Germinal center (tissue), 1 donor: ENCODE results near the gene SRD5A3.

Source experiments
- DNase-seq: peaks from one replicate; pipeline ENCODE4 v3.0.0; 2012; ENCODE audit warnings: mixed read lengths, low spot score

The SRD5A3 gene

DNA sequence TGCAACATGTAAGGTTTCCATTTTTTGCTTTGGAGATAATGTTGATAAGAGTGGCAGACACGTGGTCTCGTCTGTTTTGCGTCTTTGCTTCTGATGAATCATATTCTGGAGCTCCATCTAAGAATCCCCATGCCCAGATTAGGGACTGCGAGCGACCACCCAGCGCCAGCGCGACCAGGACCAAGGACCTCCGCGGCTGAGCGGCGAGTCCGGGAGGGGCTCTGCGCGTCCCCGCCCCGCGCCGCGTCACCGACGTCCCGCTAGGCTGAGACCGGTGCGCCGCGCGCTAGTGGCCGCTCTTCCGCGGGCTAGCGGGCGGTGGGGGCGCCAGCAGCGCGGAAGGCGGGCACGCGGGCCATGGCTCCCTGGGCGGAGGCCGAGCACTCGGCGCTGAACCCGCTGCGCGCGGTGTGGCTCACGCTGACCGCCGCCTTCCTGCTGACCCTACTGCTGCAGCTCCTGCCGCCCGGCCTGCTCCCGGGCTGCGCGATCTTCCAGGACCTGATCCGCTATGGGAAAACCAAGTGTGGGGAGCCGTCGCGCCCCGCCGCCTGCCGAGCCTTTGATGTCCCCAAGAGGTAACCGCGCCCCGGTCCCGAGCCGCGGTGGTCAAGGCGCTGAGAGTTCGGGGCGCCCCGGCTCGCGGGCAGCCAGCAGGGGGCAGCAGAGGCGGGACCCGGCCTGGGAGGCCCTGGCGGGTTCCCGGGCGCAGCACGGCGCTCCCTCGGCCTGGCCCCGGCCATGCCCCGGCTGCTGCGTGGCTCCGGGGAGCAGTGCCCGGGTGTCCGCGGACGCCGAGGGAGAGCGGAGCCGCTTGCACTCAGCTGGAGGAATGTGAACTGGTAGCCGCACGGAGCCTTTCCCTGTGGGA, at the start of gene SRD5A3:
TSS of gene SRD5A3 (plus strand) at position 263 of the 871 bp plus-strand sequence. CDS start at position 358, 95 bp downstream.
- DNase-seq, result peak; percentile 88

DNA sequence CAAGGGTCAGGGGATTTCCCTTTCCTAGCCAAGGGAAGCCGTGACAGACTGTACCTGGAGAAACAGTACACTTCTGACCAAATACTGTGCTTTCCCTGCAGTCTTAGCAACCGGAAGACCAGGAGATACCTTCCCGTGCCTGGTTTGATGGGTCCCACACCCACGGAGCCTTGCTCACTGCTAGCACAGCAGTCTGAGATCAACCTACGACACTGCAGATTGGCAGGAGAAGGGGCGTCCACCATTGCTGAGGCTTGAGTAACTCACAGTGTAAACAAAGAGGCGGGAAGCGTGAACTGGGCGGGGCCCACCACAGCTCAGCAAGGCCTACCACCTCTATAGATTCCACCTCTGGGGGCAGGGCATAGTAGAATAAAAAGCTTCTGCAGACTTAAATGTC, 48.7 kb upstream of the SRD5A3 start:
- DNase-seq, result no peak

DNA sequence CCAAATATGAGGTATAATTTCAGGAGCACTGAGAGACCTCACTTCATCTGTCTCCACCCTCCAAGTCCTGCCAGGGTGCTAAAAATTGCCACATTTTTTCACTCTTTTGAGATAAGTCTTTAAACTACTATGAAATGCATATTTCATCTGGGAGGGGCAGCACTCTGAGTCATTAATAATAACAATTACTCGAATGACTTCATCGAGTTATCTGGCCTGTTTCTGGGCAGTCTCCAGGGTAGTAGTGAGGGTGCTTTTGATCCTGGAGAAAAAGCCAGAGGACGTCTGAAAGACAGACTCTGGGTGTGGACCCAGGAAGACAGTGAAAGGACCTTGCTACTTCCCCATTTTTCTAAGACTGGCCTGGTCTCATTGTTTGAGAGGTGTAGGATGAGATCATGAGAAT, 42.3 kb upstream of the SRD5A3 start:
- DNase-seq, result no peak

DNA sequence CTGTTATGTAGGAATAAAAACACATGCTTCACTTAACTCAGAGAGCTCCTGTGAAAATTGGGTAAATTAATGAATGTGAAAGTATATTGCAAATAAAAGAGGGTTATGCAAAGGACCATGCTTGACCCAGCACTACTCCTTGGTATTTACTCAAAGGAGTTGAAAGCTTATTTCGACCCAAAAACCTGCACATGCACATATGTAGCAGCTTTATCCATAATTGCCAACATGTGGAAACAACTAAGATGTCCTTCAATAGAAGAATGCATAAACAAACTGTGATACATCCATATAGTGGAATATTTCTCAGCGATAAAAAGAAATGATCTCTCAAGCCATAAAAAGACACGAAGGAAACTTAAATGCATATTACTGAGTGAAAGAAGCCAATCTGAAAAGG, 41.7 kb upstream of the SRD5A3 start:
- DNase-seq, result no peak

DNA sequence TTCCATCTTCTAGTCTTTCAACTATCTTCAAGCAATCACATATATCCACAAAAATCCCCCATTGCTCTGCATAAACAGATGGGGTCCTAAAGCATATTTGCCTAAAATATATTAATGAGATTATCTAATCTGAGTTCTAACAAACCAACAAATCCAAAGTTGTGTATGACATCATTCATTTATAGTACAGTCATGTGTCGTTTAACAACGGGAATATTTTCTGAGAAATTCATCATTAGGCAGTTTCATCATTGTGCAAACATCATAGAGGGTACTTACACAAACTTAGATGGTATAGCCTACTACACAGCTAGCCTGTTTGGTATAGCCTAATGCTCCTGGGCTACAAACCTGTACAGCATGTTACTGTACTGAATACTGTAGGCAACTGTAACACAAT, 38.0 kb upstream of the SRD5A3 start:
- DNase-seq, result no peak

DNA sequence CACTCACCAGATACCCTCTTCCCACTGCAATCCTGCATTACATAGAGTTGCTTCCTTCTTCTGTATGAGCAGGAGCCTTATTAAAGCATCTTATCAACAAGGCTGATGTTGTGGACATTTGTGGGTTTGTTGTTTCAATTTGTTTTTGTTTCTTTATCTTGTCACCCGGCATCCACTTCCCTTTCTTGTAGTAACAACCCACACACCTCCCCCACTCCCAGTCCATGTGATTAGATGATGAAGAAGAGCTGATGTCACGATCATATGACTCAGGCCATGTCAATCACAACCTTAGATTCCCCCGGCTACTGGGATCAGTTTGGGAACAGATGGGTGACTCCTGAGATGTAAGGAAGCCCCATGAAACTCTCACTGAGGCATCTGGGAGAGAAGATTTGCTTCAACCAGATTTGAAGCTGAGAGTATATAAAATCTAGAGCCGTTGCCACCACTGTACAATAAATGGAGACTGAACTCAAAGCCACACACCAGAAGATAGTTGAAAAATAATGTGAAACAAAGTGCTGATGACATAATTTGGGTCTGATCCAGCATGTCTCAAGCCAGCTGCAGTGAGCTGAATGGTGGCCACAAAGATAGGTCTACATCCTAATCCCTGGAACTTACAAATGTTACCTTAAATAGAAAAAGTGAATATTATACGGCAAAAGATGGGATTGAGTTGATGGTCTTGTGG, 34.1 kb upstream of the SRD5A3 start:
- DNase-seq, result no peak

DNA sequence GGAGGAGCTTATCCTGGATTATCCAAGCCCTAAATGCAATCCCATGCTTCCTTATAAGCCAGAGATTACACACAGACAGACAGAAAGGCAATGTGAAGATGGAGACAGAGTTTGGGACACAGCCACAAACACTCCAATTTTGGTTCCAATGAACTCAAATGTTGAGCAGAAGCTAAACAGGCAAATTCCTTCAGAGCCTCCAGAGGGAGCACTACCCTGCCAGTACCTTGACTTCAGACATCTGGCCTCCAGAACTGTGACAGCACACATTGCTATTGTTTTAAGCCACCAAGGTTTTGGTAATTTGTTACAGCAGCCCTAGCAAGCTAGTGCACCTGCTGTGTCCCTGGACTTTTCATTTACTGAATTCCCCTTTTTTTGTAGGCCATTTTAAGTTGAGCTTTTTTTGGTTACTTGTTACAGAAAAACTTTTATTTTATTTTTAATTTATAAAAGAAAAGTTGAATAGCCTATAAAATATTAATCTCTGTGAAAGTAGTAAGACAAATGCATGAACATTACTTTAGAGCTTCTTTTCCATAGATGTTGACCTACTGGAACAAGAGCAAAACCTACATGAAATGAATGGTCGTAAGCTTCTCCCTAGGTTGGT, 33.4 kb upstream of the SRD5A3 start:
- DNase-seq, result no peak

DNA sequence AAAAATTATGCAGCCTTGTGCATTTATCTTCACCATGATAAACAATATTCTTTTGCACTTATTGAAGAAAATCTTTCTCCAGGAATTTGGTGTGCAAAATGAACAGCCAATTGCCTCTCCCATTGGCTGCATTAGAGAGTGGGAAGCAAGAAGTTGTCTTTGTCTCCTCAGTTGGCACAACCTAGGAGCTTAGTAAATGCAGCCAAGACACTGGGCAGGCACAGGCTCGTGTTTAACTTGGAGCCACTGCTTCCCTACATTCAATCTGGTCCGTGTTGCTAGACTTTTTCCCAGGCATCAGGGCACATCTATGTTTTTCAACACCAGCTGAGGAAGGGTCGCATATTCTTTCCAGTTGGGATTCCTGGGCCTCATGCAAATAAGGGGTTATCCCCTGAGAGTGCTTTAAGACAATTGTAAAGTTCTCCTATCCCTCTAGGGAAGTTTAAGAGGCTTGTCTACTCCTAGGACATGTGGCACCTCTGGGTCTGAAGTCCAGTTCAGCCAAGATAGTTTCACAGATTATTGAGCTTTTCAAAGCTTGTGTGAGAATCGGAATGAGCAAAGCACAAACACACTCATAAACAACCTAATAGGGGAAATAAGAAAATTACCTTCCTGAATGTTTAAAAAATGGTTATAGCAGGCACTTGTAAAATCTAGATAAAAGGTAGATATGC, 31.8 kb upstream of the SRD5A3 start:
- no peak for DNase-seq

DNA sequence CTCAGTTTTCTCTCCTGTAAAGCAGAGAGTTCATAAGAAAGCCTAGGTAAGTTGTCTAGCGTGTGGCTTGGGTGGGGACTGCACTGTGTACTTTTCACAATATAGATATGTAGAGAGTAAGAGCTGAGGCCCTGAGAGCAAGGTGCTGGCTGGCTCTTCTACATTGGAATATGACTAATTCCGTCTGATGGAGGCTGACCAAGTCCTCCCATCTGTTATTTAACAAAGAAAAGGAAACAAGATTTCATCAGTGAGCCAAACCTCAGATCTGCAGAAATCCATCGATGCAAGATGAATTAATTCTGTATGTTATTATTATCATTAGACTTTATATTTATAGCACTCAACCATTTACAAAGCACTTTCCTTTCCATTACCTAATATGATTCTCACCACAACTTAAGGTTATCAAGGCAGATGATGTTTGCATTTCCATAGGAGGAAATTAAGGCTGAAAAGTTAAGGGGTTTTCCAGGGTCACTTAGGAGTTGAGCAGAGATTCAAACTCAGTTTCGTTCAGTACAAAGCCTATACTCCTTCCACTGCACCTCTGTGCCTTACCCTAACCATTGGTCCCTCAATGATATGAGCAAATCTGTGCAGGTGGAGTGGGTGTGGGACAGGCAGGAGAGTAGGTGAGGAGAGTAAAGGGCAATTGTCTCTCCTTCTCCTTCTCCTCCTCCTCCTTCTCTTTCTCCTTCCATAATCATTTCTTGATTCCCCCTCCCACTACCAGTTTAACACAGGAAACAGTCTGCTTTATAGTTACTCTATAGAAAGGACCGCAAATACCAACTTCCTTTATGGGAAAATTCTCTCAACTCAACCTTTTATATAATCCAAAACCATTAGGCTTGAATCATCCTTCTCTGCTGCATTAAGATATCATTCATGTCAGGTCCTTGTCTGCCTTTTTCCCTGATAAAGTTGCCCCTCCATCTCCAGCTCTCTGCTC, 27.6 kb upstream of the SRD5A3 start:
- DNase-seq, result no peak

DNA sequence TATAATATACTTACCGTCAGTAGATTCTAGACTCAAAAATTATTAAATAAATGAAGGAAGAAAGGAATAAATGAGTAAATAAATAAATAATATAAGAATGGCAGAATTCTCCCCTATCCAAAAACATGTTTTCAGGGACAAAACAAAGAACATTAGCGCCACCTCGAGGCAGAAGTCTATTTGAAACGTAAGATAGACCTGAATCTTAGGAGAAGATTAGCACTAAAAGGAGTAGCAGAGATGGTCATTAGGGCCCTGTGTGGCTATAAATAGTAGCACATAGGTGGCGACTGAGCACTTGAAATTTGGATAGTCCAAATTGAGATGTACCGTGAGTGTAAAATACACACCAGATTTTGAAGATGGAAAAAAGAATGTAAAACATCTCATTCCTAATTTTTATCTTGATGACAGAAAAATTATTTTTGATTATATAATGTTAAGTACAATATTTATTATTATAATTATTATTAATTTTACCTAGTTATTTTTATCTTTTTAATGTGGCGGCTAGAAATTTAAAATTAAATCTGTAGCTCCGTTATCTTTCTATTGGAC, 24.3 kb upstream of the SRD5A3 start:
- no peak for DNase-seq

DNA sequence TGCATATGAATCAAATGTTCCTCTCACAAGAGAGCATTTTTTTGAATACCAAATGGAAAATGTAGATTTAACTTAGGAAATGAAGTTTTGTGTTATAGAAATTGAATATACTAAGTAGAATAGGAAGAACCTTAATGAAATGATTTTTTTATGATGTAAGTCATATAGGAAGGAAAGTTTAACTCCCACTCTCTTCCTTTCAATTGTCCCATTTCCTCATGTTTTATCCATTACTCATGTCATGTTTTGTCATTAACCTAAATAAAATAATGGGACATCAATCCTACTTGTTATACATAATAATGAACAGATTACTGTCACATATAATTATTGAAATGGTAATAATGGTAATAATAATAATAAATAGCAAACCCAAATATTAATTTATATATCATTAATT, 22.7 kb upstream of the SRD5A3 start:
- no peak for DNase-seq

DNA sequence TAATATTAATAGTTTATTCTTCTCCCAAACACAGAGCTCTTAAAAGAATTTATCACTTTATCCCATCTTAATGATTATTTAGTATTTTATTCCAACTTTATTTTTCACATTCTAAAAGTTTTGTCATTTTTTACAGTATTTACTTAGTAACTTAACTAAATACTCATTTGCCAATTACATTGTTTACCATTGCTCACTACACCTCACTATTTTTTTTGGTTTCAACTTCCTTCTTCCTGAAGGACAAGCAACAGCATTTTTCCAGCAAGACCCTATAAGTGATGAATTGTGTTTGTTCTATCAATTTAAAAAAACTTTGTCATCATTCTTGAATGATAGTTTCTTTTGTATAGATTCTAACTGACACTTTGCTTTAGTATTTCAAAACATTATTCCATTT, 19.4 kb upstream of the SRD5A3 start:
- no peak for DNase-seq

DNA sequence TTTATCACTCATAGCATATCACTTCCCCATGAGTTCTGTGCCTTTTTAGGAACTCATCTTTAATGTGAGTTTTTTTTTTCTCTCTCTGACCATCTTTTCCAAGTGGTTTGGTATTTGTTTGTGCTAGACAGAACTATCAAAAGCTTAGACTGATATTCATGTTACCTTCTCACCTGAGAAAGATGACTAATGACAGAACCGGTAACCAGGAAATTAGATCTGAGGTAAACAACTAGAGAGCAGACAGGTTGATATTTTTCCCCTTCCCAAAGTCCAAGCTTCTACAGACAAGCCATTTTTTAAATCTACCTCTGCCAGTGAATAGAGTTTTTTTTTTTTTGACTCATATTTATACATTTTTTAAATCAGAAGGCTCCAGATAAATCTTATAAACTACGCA, 17.0 kb upstream of the SRD5A3 start:
- DNase-seq, result no peak

DNA sequence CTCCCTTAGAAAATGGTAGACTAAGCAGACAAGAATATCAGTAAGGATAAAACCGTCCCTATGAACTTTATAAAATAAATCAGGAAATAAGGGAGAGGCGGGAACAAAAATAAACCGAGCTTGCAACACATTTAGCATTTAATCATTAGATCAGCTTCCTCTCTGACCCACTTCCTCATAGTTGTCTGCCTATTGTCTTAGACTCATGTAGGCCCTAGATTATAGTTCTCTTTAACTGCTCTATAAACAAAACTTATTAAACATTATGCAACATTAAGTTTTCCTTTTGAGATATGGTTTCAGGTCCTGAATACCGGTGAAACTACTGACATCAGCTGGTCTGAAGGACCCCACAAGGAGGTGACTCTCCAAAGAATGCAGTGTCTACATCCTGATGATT, 15.8 kb upstream of the SRD5A3 start:
- DNase-seq, result no peak

DNA sequence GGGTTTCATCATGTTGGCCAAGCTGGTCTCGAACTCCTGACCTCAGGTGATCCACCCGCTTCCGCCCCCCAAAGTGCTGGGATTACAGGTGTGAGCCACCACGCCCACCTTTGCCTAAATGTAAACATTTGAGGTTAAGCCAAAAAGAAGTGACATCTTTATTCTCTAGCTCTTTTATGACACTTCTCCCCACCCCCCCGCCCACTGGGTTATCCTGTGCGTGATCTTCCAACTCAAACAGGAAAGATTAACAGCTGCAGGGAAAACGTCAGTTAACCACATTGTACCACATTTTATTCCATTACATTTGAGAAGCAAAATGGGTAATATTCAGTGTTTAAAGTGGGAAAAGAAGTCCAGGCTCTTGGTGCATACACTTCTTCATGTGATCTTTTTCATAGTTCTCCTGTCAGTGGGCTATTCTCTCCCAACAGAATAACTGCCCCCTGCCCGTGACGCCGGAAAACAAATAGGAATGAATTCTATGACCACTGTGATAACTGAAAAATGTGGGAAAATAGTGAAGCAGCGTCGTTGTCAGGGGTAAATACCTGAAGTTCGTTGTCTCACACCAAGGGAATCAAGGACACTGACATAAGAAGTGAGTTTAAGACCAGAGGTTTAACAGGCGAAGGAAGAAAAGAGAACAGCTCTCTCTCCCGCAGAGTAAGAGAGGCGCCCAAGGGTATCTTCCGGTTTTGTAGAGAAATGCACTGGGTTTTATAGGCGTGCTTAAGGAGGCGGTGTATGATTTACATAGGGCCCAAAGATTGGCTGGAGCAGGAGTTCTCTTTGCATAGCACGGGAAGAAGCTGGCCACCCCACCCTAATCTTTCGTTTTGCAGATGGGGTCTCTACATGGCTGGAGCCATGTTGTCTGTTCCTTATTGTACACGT, 9.7 kb upstream of the SRD5A3 start:
- DNase-seq, result no peak

DNA sequence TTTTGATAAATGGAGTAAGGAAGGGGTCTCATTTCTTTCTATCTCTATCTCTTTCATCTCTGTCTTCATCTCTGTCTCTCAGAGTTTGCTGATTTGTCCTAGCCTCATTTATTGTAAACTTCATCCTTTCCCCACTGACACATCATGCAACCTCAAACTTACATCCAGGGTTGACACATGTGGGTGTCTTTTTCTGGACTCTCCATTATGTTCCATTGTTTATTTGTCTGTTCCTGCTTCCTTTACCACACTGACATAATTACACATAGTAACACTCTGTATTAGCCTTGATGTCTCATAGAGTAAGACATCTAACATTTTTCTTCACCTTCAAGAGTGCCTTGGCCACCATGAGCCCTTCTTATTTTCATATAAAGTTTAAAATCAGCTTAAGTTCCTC, 8.1 kb upstream of the SRD5A3 start:
- no peak for DNase-seq

DNA sequence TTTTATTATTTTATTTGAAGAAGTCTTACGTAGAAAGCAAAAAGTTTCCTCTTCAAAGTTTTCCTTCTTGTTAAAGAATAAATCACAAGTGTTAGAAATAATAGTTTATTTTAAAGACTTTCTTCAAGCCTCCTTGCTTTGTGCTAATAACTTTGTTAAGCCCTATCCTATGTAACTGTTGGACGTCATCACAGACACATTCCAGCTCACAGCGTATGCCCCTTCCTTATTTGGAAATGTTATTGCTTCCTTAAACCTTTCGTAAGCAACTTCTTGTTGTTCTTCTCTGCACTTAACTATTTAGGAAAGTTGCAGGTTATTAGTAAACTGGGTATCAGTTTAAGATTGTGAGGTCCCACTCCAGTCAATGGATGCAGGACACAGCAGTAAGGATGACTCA, 7.6 kb upstream of the SRD5A3 start:
- no peak for DNase-seq

DNA sequence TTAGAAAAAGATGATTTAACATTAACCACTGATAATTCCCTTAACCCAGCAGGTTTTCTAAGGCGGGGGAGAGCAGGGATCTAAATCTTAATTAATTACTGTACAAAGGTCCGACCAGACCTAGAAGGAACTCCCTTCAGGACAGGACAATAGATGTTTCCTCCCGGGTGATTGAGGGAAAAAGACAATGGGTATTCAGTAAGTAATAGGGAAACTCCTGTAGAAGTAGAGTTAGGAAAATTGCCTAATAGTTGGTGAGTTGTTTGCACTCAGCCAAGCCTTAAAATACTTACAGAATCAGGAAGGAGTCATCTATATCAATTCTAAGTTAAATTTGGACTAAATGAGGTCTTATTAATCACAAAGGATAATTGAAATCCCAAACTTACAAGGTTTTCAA, 5.8 kb upstream of the SRD5A3 start:
- no peak for DNase-seq

DNA sequence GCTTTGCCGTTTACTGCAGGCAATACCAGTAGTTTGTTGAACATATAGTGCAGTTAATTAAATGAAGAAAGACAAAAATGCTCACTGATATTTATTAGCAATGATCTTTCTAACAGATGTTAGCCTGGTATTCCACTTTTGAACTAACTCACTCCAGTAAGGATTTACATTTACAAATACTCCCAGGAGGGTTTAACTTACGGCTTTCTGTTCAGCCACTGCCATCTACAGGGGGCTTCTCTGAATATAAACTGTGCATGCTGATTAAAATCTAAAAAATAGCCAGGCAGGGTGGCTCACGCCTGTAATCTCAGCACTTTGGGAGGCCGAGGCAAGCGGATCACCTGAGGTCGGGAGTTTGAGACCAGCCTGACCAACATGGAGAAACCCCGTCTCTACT, 2.2 kb upstream of the SRD5A3 start:
- no peak for DNase-seq

DNA sequence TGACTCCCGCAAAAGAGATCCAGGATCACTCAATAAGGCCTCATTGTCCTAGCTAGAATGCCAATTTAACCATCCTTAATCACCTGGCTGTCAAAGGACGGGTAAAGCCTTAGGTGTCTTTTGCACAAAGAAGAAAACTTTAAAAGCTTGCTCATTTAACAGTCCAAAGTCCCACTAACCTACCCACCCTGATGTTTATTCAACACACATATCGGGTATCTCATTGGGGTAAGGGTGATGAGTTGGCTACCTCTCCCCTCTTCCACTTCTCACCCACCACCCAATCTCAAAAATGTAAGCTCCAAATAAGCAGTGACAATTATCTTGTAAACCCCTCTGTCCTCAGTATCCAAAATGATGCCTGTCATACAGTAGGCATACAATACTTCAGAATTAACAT, 988 bp upstream of the SRD5A3 start:
- no peak for DNase-seq
